ENCODE data around the gene SHISA8.
"Not testable (repeated sequence)": the region's sequence is repeated elsewhere in the genome, so short reads cannot be mapped to it uniquely, and the experiment has no call there.

Gene SHISA8

GRCh38 chr22:41915035-41915785 lies at the start of gene SHISA8:
Gene SHISA8 (minus strand): TSS chr22:41915074. CDS start chr22:41914667, 407 bp downstream.
- DNase-seq (ENCODE audit: low read depth), result no peak

- no peak for DNase-seq (ENCODE audit: low read depth)
Measured at GRCh38 chr22:41964112-41964491, 49.2 kb upstream of the SHISA8 start.

GRCh38 chr22:41963453-41964111 lies 48.7 kb upstream of the SHISA8 start:
- no peak for DNase-seq (ENCODE audit: low read depth)

GRCh38 chr22:41957941-41958556 lies 43.2 kb upstream of the SHISA8 start:
- DNase-seq (ENCODE audit: low read depth), result no peak

GRCh38 chr22:41952713-41953112 lies 37.8 kb upstream of the SHISA8 start:
- DNase-seq (ENCODE audit: low read depth), result no peak

- DNase-seq (ENCODE audit: low read depth), result no peak
Measured at GRCh38 chr22:41951898-41952474, 37.1 kb upstream of the SHISA8 start, which contains the start of gene SMIM45. Gene SMIM45 (plus strand): TSS chr22:41952150.

- no peak for DNase-seq (ENCODE audit: low read depth)
Measured at GRCh38 chr22:41949297-41949965, 34.6 kb upstream of the SHISA8 start.

- DNase-seq (ENCODE audit: low read depth), result not testable (repeated sequence)
Measured at GRCh38 chr22:41948928-41949296, 34.0 kb upstream of the SHISA8 start.

- DNase-seq (ENCODE audit: low read depth), result no peak
Measured at GRCh38 chr22:41948142-41948541, 33.3 kb upstream of the SHISA8 start.

- DNase-seq (ENCODE audit: low read depth), result no peak
Measured at GRCh38 chr22:41947424-41948080, 32.7 kb upstream of the SHISA8 start.

GRCh38 chr22:41946629-41947423 lies 32.0 kb upstream of the SHISA8 start, which contains the start of gene CENPM:
Gene CENPM (minus strand): TSS chr22:41947152. CDS start chr22:41947076, 76 bp downstream.
- DNase-seq (ENCODE audit: low read depth), result peak; percentile 79

GRCh38 chr22:41943661-41944209 lies 28.9 kb upstream of the SHISA8 start:
- no peak for DNase-seq (ENCODE audit: low read depth)

- peak; percentile 81 for DNase-seq (ENCODE audit: low read depth)
Measured at GRCh38 chr22:41940832-41941765, 26.2 kb upstream of the SHISA8 start.

- no peak for DNase-seq (ENCODE audit: low read depth)
Measured at GRCh38 chr22:41939981-41940831, 25.3 kb upstream of the SHISA8 start.

- no peak for DNase-seq (ENCODE audit: low read depth)
Measured at GRCh38 chr22:41936894-41937169, 22.0 kb upstream of the SHISA8 start.

GRCh38 chr22:41935509-41935908 lies 20.6 kb upstream of the SHISA8 start:
- DNase-seq (ENCODE audit: low read depth), result no peak

- no peak for DNase-seq (ENCODE audit: low read depth)
Measured at GRCh38 chr22:41935015-41935351, 20.1 kb upstream of the SHISA8 start.

GRCh38 chr22:41934284-41935014 lies 19.6 kb upstream of the SHISA8 start:
- DNase-seq (ENCODE audit: low read depth), result no peak

All from GM04504 (cell line).